Mucosa of rectum (tissue), 2 donors: ENCODE results near the gene PTGDR2.
"Not testable (repeated sequence)": the region's sequence is repeated elsewhere in the genome, so short reads cannot be mapped to it uniquely, and the experiment has no call there.

Experiments used
- H3K27ac ChIP-seq, 2 donors: one replicate each; pipeline ENCODE4 v1.7.0; 2013; ENCODE audit warnings: inconsistent platforms in 2 of 2, low read depth in 2 of 2, low read length in 2 of 2
- H3K27me3 ChIP-seq, 2 donors: one replicate each; pipeline ENCODE4 v1.7.0; 2013; ENCODE audit warnings: low read length in 2 of 2; ENCODE audit not compliant: control insufficient read depth in 2 of 2, insufficient read depth in 2 of 2
- H3K36me3 ChIP-seq, 2 donors: one replicate each; pipeline ENCODE4 v1.7.0; 2013; ENCODE audit warnings: low read length in 2 of 2; ENCODE audit not compliant: control insufficient read depth in 2 of 2, insufficient read depth in 2 of 2
- H3K4me1 ChIP-seq, 2 donors: one replicate each; pipeline ENCODE4 v1.7.0; 2013; ENCODE audit warnings: low read length in 2 of 2, mild to moderate bottlenecking in 1 of 2; ENCODE audit not compliant: control insufficient read depth in 2 of 2, insufficient read depth in 2 of 2
- H3K4me3 ChIP-seq, 2 donors: one replicate each; pipeline ENCODE4 v1.7.0; 2013; ENCODE audit warnings: low read length in 2 of 2
- H3K9ac ChIP-seq, 2 donors: one replicate each; pipeline ENCODE4 v1.7.0; 2013; ENCODE audit warnings: low read length in 2 of 2, low read depth in 1 of 2, mild to moderate bottlenecking in 1 of 2
- H3K9me3 ChIP-seq, 2 donors: one replicate each; pipeline ENCODE4 v1.7.0; 2013; ENCODE audit warnings: low read length in 2 of 2; ENCODE audit not compliant: control insufficient read depth in 2 of 2
- donor health status: healthy.
- donor health status: Normal muscosa, but diverticular disease.

PTGDR2 gene

GRCh38 chr11:60825118-60825517, 30.6 kb downstream of the PTGDR2 start:
- Histone ChIP-seq H3K36me3 (no peaks in the 10 kb centered on the region), H3K9ac (no peak overlapping the region), H3K4me3 (no peak overlapping the region), H3K9me3 (no peaks in the 10 kb centered on the region), H3K27me3 (no peaks in the 10 kb centered on the region), H3K4me1 (no peaks in the 10 kb centered on the region), H3K27ac (no peak overlapping the region)

GRCh38 chr11:60823745-60824306, 31.9 kb downstream of the PTGDR2 start:
- H3K4me1 ChIP-seq, H3K4me3 ChIP-seq, H3K9ac ChIP-seq, H3K9me3 ChIP-seq, H3K27ac ChIP-seq, H3K36me3 ChIP-seq, H3K27me3 ChIP-seq: not testable (repeated sequence)

DNA sequence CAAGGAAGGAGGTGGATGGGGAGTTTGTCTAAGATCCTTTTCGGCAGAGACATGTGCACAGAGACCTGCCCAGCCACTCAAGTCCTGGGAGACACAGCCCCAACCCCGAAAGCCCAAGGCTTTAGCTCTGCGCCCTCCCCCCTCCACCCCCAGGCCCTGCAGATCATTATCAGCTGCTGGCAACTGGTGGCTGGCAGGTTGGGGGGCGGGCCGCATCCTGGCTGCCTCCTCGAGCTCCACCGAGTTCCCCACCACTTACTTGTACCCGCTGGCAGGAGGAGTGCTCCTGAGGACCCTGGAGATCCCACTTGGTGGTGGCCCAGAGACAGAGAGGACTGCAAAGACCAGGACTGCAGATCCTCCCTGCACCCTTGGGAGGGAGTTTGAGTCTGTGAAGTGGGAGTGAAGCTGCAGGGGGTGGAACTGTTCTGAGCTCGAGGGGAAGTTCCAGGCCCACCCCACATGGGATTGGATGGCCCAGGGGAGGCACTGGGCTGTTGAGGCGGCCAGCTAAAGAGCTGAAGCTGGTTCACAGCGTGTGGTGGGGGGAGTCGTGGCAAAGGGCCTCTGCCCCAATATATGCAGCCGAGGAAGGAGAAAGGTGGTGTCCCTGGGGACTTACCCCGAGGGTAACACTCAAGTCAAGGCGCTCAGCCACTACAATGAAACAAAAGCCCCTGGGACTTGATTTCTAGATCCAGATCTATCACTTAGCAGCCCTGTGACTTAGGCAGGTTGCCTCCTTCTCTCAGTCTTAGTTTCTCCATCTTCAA, 33.7 kb downstream of the PTGDR2 start:
- Histone ChIP-seq H3K27me3 (no peaks in the 10 kb centered on the region), H3K4me1 (no peaks in the 10 kb centered on the region), H3K27ac (no peak overlapping the region), H3K4me3 (no peak overlapping the region), H3K9ac (no peak overlapping the region), H3K36me3 (no peaks in the 10 kb centered on the region), H3K9me3 (peaks cover under 1 to 1% of the 10 kb centered on the region in 2 donors)

DNA sequence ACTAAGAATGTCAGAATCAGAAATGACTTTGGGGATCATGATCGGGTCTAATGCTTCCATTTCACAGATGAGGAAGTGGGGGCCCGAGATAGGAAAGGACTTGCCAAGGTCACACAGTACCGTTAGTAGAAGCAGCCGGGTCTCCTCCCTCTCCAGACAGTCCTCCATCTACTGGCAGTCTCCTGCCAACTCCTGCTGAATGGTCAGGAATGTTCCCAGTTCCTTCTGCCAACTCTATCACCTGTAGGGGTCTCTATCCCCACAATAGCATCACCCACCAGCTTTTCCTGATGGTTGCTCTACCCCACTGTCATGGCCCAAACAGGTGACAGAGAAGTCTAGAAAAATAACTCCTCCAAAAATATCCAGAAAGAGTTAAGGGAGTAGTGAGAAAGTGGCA, 37.7 kb downstream of the PTGDR2 start:
- no peaks in the 10 kb centered on the region for H3K27me3 ChIP-seq

GRCh38 chr11:60816590-60817157, 39.1 kb downstream of the PTGDR2 start:
- no peak overlapping the region for H3K4me3 ChIP-seq
- no peak overlapping the region for H3K27ac ChIP-seq
- no peak overlapping the region for H3K9ac ChIP-seq
- peaks cover 4 to 8% of the 10 kb centered on the region in 2 donors for H3K9me3 ChIP-seq
- H3K36me3 ChIP-seq, result no peaks in the 10 kb centered on the region
- no peaks in the 10 kb centered on the region for H3K27me3 ChIP-seq
- H3K4me1 ChIP-seq, result no peaks in the 10 kb centered on the region

More for the DNA sequence above, 37.7 kb downstream of the PTGDR2 start:
- no peak overlapping the region for H3K27ac ChIP-seq
- H3K4me3 ChIP-seq, result no peak overlapping the region
- H3K36me3 ChIP-seq, result no peaks in the 10 kb centered on the region
- no peaks in the 10 kb centered on the region for H3K4me1 ChIP-seq
- H3K9me3 ChIP-seq, result peaks cover 4 to 8% of the 10 kb centered on the region in 2 donors
- no peak overlapping the region for H3K9ac ChIP-seq

DNA sequence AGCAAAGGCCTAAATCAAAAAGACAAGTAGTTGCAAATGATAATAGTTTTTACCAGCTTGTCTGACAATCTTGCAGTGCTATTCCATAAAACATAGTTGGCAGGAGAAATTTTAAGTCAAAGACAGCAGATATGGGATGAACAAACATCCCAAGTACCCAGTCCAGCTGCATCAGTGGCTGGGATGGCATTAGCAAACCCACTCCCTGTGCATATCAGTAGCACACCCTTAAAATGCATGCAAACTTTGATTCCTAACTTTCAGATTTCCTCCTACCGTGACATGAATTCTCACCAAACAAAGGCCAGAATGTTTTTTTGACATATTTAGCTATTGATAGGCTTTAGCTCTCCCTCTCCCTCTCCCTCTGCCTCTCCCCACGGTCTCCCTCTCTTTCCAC, 41.6 kb downstream of the PTGDR2 start:
- no peak overlapping the region for H3K27ac ChIP-seq
- H3K4me3 ChIP-seq, result no peak overlapping the region
- peaks cover 2 to 13% of the 10 kb centered on the region in 2 donors for H3K4me1 ChIP-seq
- no peak overlapping the region for H3K9ac ChIP-seq
- no peaks in the 10 kb centered on the region for H3K36me3 ChIP-seq
- H3K27me3 ChIP-seq, result peaks cover 0 to 1% of the 10 kb centered on the region in 2 donors
- peaks cover 4 to 8% of the 10 kb centered on the region in 2 donors for H3K9me3 ChIP-seq

DNA sequence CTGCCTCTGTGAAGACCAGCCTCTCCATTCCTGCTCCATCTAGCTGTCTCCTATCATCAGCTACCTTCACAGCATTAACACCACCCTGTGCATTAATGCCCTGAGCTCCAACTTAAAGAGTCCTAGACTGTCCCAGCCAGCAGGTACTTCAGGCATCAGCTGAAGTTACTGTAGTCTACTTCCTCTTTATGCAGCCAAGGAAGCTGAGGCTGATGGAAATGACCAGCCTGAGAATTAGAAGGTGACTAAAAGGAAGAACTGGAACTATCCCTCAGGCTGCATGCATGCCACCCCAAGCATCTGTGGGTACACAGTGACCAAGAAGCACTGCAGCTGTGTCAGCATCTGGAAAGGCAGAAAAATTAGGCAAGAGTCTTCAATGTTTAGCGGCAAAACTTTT, 42.4 kb downstream of the PTGDR2 start:
- H3K27me3 ChIP-seq, result peaks cover 0 to 1% of the 10 kb centered on the region in 2 donors
- H3K9ac ChIP-seq, result no peak overlapping the region
- H3K4me3 ChIP-seq, result no peak overlapping the region
- H3K4me1 ChIP-seq, result peaks cover 2 to 13% of the 10 kb centered on the region in 2 donors
- H3K9me3 ChIP-seq, result peaks cover 4 to 8% of the 10 kb centered on the region in 2 donors
- H3K27ac ChIP-seq, result no peak overlapping the region
- H3K36me3 ChIP-seq, result no peaks in the 10 kb centered on the region

DNA sequence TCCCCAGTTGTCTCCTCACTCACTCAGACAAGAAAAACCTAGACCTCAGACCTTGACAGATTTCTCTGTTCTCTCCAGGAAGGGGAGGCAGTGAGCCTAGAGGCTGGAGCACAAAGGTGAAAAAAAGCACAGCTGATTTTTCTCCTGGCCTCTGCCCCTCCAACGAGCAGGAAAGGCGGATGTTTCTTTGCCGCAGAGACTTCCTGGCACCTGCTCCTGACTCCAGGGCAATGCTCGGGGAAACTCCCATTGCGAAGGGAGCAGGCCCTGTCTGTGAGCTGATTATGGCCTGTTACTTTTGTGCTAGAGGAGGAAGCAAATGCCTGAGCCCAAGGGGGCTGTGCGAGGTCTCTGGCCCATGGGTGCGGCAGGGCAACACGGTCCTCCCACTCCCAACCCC, 45.2 kb downstream of the PTGDR2 start:
- Histone ChIP-seq H3K36me3 (no peaks in the 10 kb centered on the region), H3K9me3 (no peaks in the 10 kb centered on the region), H3K9ac (peak overlapping the region in 1 of 2 donors; percentile 4), H3K27me3 (peaks cover 0 to 1% of the 10 kb centered on the region in 2 donors), H3K4me1 (peaks cover 2 to 13% of the 10 kb centered on the region in 2 donors), H3K4me3 (no peak overlapping the region), H3K27ac (peak overlapping the region; percentile 32 to 54)

DNA sequence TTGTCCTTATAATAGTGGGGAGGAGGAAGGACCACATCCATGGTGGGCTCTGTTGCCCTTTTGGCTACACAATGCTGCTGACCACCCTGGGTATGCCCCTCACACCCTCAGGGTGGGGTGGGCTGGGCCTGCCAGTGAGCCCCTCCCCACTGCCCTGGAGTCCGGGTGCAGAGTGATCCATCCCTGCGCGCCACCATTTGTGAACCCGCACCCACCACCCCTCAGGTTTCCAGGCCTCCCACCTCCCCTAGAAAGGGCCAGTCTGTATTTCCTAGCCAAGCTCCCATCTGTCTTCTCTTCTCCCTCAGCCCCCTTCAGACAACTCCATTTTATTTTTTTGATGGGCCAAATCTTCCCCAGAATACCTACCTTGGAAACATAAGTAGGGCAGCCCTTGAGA, 45.6 kb downstream of the PTGDR2 start:
- no peak overlapping the region for H3K9ac ChIP-seq
- H3K27ac ChIP-seq, result peak overlapping the region in 1 of 2 donors; percentile 25
- H3K27me3 ChIP-seq, result peaks cover 0 to 1% of the 10 kb centered on the region in 2 donors
- H3K36me3 ChIP-seq, result no peaks in the 10 kb centered on the region
- H3K4me3 ChIP-seq, result no peak overlapping the region
- H3K4me1 ChIP-seq, result peaks cover 2 to 13% of the 10 kb centered on the region in 2 donors
- H3K9me3 ChIP-seq, result no peaks in the 10 kb centered on the region

GRCh38 chr11:60809691-60810090, 46.1 kb downstream of the PTGDR2 start:
- no peaks in the 10 kb centered on the region for H3K36me3 ChIP-seq
- no peak overlapping the region for H3K9ac ChIP-seq
- H3K27ac ChIP-seq, result no peak overlapping the region
- H3K4me3 ChIP-seq, result no peak overlapping the region
- H3K4me1 ChIP-seq, result peaks cover 2 to 13% of the 10 kb centered on the region in 2 donors
- no peaks in the 10 kb centered on the region for H3K9me3 ChIP-seq
- peaks cover 0 to 1% of the 10 kb centered on the region in 2 donors for H3K27me3 ChIP-seq
